Gastroesophageal sphincter (tissue), 4 donors: ENCODE measurements around the gene SH3PXD2A. TPM values are rescaled to one million over a fixed set of nuclear protein-coding genes. Genes with fewer than 3 reads are reported as not detected.

Source experiments
- ATAC-seq: fragments of 150-250 bp; one replicate; pipeline ENCODE4 v1.9.1; 2016; ENCODE audit warnings: mild to moderate bottlenecking, moderate library complexity
- H3K27ac ChIP-seq, 4 donors: fragments of 200-600 bp; sonication (generic) in 3 of 4; 1 replicate in 3 of 4; 2 replicates in 1 of 4; pipeline ENCODE4 v1.5.1; 2016 to 2019
- H3K27me3 ChIP-seq: fragments of 200-600 bp; sonication (generic); one replicate; pipeline ENCODE4 v1.5.1; 2019
- H3K36me3 ChIP-seq, 2 donors: fragments of 200-600 bp; sonication (generic); one replicate each; pipeline ENCODE4 v1.5.1; 2019; ENCODE audit warnings: control low read depth in 1 of 2
- H3K4me1 ChIP-seq, 3 donors: fragments of 200-600 bp; sonication (generic); 1 replicate in 2 of 3; 2 replicates in 1 of 3; pipeline ENCODE4 v1.5.1; 2016 to 2019; ENCODE audit warnings: control low read depth in 2 of 3
- H3K4me3 ChIP-seq, 2 donors: fragments of 200-600 bp; sonication (generic); one replicate each; pipeline ENCODE4 v1.5.1; 2019; ENCODE audit warnings: mild to moderate bottlenecking in 1 of 2, moderate library complexity in 1 of 2
- H3K9me3 ChIP-seq, 3 donors: fragments of 200-600 bp; sonication (generic); one replicate each; pipeline ENCODE4 v1.5.1; 2017 to 2019; ENCODE audit warnings: control low read depth in 2 of 3
- EP300 ChIP-seq: sonication (generic); formaldehyde crosslinking; IDR thresholded peaks from one replicate; pipeline ENCODE4 v1.6.1; 2017; ENCODE audit warnings: antibody characterized with exemption, mild to moderate bottlenecking
- POLR2A ChIP-seq, 2 donors: fragments of 450-650 bp; IDR thresholded peaks; one replicate each; pipeline ENCODE4 v1.6.1; 2017; ENCODE audit warnings: antibody characterized with exemption in 2 of 2, mild to moderate bottlenecking in 2 of 2, moderate library complexity in 1 of 2
- POLR2AphosphoS5 ChIP-seq: sonication (generic); formaldehyde crosslinking; IDR thresholded peaks from one replicate; pipeline ENCODE4 v1.6.1; 2017; ENCODE audit warnings: antibody characterized with exemption
- WGBS, 2 donors: methylation state at CpG; one replicate each; pipeline ENCODE4 v1.1.5; 2018; ENCODE audit warnings: low coverage in 1 of 2; 5-methylcytosine and 5-hydroxymethylcytosine counted together
- total RNA-seq, 4 donors: library from RNA; depleted of rRNA; stranded (reverse); fragments of >200 nt; gene quantifications; one replicate each; pipeline ENCODE4 v1.1.0, GENCODE V29; 2016
- TF ChIP-seq, protein P1 (sequence below), 4 experiments: fragments of 200-600 bp in 2 of 4; fragments of 450-650 bp in 2 of 4; sonication (generic) in 1 of 4; IDR thresholded peaks; one replicate each; pipeline ENCODE4 v1.5.1; 2017 to 2019; ENCODE audit warnings: antibody characterized with exemption in 4 of 4, mild to moderate bottlenecking in 2 of 4, moderate library complexity in 2 of 4

The SH3PXD2A gene
- total RNA-seq, 4 donors from 2014 or later, result 31.2 to 65.2 (median 39.5) TPM

- Histone ChIP-seq H3K4me3 (no peak overlapping the region), H3K27ac (peak overlapping the region in 1 of 4 donors; percentile 6), H3K4me1 (peaks cover 0 to 56% (median 7%) of the 10 kb centered on the region in 3 donors), H3K9me3 (no peaks in the 10 kb centered on the region), H3K36me3 (no peaks in the 10 kb centered on the region), H3K27me3 (no peaks in the 10 kb centered on the region)
- TF ChIP-seq POLR2AphosphoS5 (no peak), EP300 (no peak), POLR2A (IDR thresholded peaks at IDR 0.05) (no peak)
- TF ChIP-seq, protein P1, sequence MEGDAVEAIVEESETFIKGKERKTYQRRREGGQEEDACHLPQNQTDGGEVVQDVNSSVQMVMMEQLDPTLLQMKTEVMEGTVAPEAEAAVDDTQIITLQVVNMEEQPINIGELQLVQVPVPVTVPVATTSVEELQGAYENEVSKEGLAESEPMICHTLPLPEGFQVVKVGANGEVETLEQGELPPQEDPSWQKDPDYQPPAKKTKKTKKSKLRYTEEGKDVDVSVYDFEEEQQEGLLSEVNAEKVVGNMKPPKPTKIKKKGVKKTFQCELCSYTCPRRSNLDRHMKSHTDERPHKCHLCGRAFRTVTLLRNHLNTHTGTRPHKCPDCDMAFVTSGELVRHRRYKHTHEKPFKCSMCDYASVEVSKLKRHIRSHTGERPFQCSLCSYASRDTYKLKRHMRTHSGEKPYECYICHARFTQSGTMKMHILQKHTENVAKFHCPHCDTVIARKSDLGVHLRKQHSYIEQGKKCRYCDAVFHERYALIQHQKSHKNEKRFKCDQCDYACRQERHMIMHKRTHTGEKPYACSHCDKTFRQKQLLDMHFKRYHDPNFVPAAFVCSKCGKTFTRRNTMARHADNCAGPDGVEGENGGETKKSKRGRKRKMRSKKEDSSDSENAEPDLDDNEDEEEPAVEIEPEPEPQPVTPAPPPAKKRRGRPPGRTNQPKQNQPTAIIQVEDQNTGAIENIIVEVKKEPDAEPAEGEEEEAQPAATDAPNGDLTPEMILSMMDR (IDR thresholded peaks at IDR 0.05), result no peak
- peak; percentile 48 for ATAC-seq
- 50% methylated on average over 1 of the region's 6 CpGs; no CpG with 5 or more reads in 1 of the 2 donors for WGBS, 2 donors
These were observed 90.2 kb downstream of the SH3PXD2A start for GRCh38 chr10:103765168-103765567.

GRCh38 chr10:103764296-103765088 lies 90.9 kb downstream of the SH3PXD2A start:
- Histone ChIP-seq H3K27ac (no peak overlapping the region), H3K9me3 (no peaks in the 10 kb centered on the region), H3K4me3 (no peak overlapping the region), H3K4me1 (peaks cover 0 to 63% (median 14%) of the 10 kb centered on the region in 3 donors), H3K36me3 (no peaks in the 10 kb centered on the region), H3K27me3 (no peaks in the 10 kb centered on the region)
- TF ChIP-seq POLR2A (IDR thresholded peaks at IDR 0.05) (no peak), EP300 (no peak), POLR2AphosphoS5 (no peak)
- TF ChIP-seq, protein P1 (IDR thresholded peaks at IDR 0.05), result no peak
- WGBS, 2 donors, result 67 to 90% methylated on average over 1 to 6 of the region's 7 CpGs
- no peak for ATAC-seq

DNA sequence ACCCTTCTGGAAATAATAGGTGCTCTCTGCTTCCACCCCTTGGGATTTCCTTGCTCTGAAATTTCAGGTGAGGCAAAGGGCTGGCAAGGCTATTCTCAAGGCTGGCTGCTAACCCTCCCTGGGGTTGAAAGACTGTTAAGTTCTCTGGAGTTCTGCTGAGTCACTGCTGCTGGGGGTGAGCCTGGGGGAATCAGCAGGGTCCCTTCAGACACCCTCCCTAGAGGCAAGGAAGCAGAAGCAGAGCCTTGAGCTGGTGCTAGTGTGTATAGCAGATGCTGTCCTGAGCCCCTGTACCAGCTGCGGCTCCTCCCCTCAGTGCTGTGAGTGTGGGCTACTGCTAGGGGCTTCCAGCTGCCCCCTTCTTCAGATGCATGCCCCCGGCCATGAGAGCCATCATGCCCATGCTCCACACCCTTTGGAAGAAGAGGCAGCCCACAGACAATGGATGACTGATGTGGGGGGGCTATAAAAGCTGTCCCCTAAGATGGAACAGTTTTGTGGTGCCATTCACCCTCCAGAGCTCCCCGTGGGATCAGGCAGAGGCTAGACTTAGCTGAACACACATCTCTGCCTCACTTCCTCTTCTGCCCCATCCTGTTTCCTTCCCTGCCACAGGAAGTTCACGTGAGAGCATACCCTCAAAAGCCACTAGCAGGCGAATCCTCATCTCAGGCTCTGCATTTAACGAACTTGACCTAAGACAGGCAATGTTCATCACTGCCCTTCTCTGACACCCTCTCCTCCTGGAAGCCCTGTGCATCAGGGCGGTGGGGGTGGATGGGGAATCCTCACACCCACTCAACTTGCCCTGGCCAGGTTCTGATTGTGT lies 91.8 kb downstream of the SH3PXD2A start:
- Histone ChIP-seq H3K9me3 (no peaks in the 10 kb centered on the region), H3K4me1 (peaks cover 3 to 72% (median 23%) of the 10 kb centered on the region in 3 donors), H3K36me3 (no peaks in the 10 kb centered on the region), H3K27ac (peak overlapping the region in 2 of 4 donors; percentile 4 to 5), H3K4me3 (no peak overlapping the region), H3K27me3 (no peaks in the 10 kb centered on the region)
- TF ChIP-seq POLR2A (IDR thresholded peaks at IDR 0.05), result no peak
- no peak for TF ChIP-seq POLR2AphosphoS5
- no peak for TF ChIP-seq EP300
- TF ChIP-seq, protein P1 (IDR thresholded peaks at IDR 0.05), result no peak
- ATAC-seq, result no peak
- WGBS, 2 donors, result 68 to 93% methylated on average over 4 of the region's 7 CpGs

DNA sequence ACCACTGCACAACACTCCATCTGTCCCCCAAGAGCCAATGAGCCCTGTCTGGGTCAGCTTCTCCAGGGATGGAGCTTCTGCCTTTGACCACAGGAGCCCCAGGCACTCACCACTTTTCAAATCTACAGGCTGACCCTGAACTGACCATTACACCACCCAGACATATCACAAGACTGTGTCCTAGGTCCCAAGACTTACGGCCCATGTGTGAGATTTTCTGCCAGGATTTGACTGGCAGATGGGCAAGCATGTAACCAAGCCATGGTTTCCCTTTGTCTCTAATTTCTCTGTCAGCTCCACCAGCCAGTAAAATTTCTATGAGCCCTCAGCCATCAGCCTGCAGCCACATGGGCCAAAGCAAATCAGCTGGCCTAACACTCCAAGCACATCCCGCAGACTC lies 92.5 kb downstream of the SH3PXD2A start:
- Histone ChIP-seq H3K27ac (peak overlapping the region in 1 of 4 donors; percentile 4), H3K4me3 (no peak overlapping the region), H3K27me3 (no peaks in the 10 kb centered on the region), H3K36me3 (no peaks in the 10 kb centered on the region), H3K4me1 (peaks cover 3 to 78% (median 29%) of the 10 kb centered on the region in 3 donors), H3K9me3 (no peaks in the 10 kb centered on the region)
- ATAC-seq, result no peak
- WGBS, 2 donors, result 100% methylated on average over 2 of the region's 2 CpGs; no CpG with 5 or more reads in 1 of the 2 donors
- no peak for TF ChIP-seq EP300
- no peak for TF ChIP-seq POLR2AphosphoS5
- no peak for TF ChIP-seq POLR2A (IDR thresholded peaks at IDR 0.05)
- TF ChIP-seq, protein P1 (IDR thresholded peaks at IDR 0.05), result no peak
